ENCODE data around the gene APOBEC3B. TPM values are rescaled to one million over a fixed set of nuclear protein-coding genes. Genes with fewer than 3 reads are reported as not detected.

APOBEC3B gene
- polyA plus RNA-seq = 7.0 TPM

DNA sequence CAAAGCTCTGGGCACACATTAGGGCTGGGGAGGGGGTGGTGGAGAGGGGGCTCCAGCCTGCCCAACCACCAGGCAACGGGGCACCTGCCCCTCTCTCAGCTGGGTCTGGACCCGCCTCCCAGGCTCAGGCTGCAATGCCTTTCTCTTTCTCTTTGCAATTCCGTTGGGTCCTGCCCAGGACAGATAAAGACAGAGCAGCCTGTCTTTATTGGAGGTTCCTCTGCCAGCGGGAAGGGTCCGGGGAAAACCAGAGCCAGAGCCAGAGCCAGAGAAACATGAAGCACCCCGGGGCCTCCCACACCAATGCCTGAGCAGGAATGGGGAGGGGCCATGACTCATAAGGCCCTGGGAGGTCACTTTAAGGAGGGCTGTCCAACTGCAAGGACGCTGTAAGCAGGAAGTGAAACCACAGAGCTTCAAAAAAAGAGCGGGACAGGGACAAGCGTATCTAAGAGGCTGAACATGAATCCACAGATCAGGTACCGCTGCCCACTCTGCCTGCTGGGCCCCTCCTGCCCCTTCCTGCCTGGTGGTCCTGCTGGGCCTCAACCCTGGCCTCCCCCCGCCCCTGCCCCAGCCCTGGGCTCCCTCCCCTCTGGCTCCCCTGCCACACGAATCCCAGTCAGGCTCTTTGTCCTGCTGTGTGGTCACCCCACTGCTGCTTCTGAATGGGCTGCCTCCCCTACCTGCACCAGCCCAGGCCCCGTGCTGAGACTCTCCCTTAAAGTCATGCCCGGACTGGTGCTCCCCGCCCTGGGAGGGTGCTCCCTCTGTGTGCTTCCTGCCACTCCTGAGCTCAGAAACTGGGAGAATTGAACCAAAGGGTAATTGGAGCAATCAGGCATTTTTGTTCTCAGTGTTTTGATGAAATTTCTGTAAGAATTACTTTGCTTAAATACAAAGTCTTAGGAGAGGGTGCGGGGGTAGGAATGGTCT lies at the start of gene APOBEC3B:
Gene APOBEC3B, plus strand, starts transcription at position 356 of the 936 bp plus-strand sequence. Its CDS starts 107 bp downstream, at position 463.
- Mint-ChIP-seq H3K4me3 (peak within 1 kb of the TSS; percentile 83 to 97 (median 90)), H3K4me1 (peaks cover 10 to 29% (median 27%) of the 10 kb centered on the region in 3 donors)

DNA sequence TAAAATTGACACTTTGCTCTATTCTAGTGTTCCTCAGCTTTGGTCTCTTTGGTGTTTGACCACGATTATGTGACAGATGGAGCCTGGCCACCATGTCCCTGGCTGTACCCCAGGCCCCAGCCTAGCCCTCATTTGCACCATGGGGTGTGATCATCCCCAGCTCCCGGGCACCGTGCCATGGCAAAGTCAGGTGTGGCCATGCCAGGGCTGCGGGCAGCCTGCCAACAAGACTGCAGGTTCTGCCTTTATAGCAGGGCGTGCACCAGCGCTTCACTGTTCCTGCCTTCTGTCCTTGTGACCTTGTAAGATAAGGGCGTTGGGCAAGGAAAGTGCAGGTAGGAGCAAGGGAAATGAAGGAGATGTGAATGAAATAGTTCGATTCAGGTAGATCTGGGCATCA lies 47.1 kb upstream of the APOBEC3B start:
- Mint-ChIP-seq H3K27ac (no peak overlapping the region), H3K4me1 (no peaks in the 10 kb centered on the region), H3K9me3 (peaks cover 0 to 4% (median 2%) of the 10 kb centered on the region in 3 donors), H3K4me3 (peak overlapping the region in 1 of 4 donors; percentile 39), H3K36me3 (peaks cover 2% of the 10 kb centered on the region), H3K27me3 (peaks cover 11% of the 10 kb centered on the region)

More for the DNA sequence above, at the start of gene APOBEC3B:
- Mint-ChIP-seq H3K36me3 (no peaks in the 10 kb centered on the region), H3K27ac (peak within 1 kb of the TSS; percentile 31 to 95 (median 92)), H3K27me3 (peaks cover 3% of the 10 kb centered on the region), H3K9me3 (peaks cover 0 to 1% (median 0%) of the 10 kb centered on the region in 3 donors)

DNA sequence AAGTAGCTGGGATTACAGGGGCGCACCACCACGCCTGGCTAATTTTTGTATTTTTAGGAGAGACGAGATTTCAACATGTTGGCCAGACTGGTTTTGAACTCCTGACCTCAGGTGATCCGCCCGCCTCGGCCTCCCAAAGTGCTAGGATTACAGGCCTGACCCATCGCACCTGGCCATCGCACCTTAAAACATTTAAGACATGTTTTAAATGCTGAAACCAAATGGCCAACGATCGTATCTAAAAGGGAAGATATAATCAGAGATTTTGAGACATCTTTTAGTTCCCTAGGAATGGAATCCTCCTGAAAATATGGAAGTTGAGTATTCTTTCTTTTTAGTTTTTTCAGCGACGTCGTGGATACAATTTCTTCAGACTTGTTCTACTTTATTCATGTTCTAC lies 46.5 kb upstream of the APOBEC3B start:
- H3K27me3 Mint-ChIP-seq = peaks cover 11% of the 10 kb centered on the region
- H3K36me3 Mint-ChIP-seq = peaks cover 2% of the 10 kb centered on the region
- peaks cover 0 to 4% (median 2%) of the 10 kb centered on the region in 3 donors for H3K9me3 Mint-ChIP-seq
- no peak overlapping the region for H3K4me3 Mint-ChIP-seq
- H3K27ac Mint-ChIP-seq = no peak overlapping the region
- no peaks in the 10 kb centered on the region for H3K4me1 Mint-ChIP-seq

DNA sequence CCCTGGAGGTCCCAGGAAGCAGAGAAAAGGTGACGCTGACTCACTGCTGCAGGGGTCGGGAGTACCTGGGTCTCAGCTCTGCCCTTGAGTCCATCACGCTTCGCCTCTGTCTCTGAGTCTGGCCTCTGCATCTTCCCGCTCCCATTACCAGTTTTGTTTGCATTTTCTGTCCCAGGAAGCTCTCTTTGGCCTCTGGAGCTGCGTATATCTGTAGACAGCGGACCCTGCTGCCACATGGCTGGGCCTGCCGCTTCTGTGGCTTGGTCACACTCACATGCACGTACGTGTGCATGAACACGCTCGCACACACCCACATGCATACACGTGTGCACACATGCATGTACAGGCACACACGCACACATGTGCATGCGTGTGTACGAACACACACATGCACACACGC lies 45.6 kb upstream of the APOBEC3B start:
- peaks cover 11% of the 10 kb centered on the region for H3K27me3 Mint-ChIP-seq
- no peak overlapping the region for H3K4me3 Mint-ChIP-seq
- peaks cover 3 to 4% (median 4%) of the 10 kb centered on the region in 3 donors for H3K4me1 Mint-ChIP-seq
- H3K9me3 Mint-ChIP-seq = peaks cover 0 to 4% (median 2%) of the 10 kb centered on the region in 3 donors
- H3K36me3 Mint-ChIP-seq = peaks cover 2% of the 10 kb centered on the region
- H3K27ac Mint-ChIP-seq = no peak overlapping the region

DNA sequence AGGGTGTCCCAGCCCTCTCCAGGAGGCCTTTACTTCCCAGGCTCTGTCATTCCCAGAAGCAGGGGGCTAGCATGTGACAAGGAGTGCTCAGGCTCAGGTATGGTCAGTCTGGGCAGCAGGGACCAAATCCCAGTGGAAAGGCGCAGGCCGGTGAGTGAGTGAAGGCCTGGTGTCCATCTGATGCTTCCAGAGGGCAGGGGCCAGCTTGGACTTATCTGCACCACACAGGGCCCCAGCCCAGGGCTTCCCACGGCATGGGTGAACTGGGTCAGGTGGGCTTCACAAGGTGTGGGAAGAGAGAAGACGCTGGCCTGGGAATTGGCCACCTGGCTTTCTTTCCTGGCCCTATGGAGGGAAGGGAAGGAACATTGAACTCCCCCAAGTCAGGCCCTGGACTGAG lies 45.1 kb upstream of the APOBEC3B start:
- peaks cover 7 to 8% (median 8%) of the 10 kb centered on the region in 3 donors for H3K4me1 Mint-ChIP-seq
- H3K4me3 Mint-ChIP-seq = peak overlapping the region in 1 of 4 donors; percentile 1
- H3K27me3 Mint-ChIP-seq = peaks cover 13% of the 10 kb centered on the region
- peaks cover 0 to 4% (median 3%) of the 10 kb centered on the region in 3 donors for H3K9me3 Mint-ChIP-seq
- H3K36me3 Mint-ChIP-seq = peaks cover 2% of the 10 kb centered on the region
- no peak overlapping the region for H3K27ac Mint-ChIP-seq

DNA sequence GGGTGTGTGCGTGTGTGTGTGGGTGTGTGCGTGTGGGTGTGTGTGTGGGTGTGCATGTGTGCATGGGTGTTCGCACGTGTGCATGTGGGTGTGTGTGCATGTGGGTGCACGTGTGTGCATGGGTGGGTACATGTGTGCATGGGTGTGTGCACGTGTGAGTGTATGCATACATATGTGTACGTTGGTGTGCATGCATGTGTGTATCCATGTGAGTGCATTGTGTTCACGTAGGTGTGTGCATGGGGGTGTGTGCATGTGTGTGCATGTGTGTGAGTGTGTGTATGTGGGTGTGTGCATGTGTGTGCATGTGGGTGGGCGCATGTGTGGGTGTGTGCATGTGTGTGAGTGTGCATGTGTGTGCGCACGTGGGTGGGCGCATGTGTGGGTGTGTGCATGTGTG lies 44.6 kb upstream of the APOBEC3B start:
- Mint-ChIP-seq H3K27ac (no peak overlapping the region), H3K36me3 (peaks cover 2% of the 10 kb centered on the region), H3K4me3 (peak overlapping the region in 1 of 4 donors; percentile 70), H3K4me1 (peaks cover 7 to 9% (median 9%) of the 10 kb centered on the region in 3 donors), H3K27me3 (peaks cover 16% of the 10 kb centered on the region), H3K9me3 (peaks cover 0 to 3% (median 0%) of the 10 kb centered on the region in 3 donors)

DNA sequence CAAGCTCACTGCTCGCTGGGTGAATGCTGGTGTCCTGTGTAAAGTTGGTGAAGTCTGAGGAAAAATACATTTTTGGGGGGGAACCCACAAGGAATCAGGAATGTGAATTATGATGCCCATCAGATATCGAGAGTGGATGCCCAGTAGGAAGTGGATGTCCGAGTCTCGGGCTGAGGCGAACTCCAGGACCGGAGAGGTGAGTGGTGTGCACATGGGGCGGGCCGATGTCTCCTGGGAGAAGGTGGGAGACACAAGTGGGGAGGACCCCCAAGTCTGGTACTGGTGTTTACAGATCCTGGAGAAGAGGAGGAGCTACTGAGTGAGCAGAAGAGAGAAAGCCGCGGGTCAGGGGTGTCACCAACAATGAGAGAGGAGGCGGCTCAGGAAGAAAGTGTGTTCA lies 43.9 kb upstream of the APOBEC3B start:
- Mint-ChIP-seq H3K9me3 (peaks cover 0 to 3% (median 0%) of the 10 kb centered on the region in 3 donors), H3K4me1 (peaks cover 10 to 14% (median 14%) of the 10 kb centered on the region in 3 donors), H3K27me3 (peaks cover 14% of the 10 kb centered on the region), H3K4me3 (no peak overlapping the region), H3K36me3 (peaks cover 2% of the 10 kb centered on the region), H3K27ac (no peak overlapping the region)

DNA sequence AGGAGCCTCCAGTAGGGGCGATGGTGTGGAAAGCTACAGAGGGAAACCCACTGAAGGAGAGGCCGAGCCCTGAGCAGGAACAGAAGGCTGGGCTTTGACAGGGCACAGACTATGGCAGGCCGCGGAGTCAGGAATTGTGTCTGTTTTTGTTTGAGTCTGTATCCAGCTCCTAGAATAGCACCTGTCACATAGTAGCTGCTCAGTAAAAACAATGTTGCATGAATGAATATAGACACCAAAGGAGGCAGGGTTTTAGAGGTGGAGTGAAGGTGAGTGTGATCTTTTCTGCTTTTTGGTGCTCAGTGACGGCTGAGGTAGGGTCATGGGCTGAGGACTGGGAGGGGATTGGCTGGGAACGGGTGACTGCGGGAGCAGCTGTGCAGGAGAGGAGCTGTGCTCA lies 43.2 kb upstream of the APOBEC3B start:
- Mint-ChIP-seq H3K4me1 (peaks cover 15 to 20% (median 20%) of the 10 kb centered on the region in 3 donors), H3K36me3 (peaks cover 1% of the 10 kb centered on the region), H3K27ac (peak overlapping the region in 1 of 3 donors; percentile 92), H3K9me3 (peaks cover 0 to 2% (median 0%) of the 10 kb centered on the region in 3 donors), H3K27me3 (peaks cover 15% of the 10 kb centered on the region), H3K4me3 (peak overlapping the region in 1 of 4 donors; percentile 86)

DNA sequence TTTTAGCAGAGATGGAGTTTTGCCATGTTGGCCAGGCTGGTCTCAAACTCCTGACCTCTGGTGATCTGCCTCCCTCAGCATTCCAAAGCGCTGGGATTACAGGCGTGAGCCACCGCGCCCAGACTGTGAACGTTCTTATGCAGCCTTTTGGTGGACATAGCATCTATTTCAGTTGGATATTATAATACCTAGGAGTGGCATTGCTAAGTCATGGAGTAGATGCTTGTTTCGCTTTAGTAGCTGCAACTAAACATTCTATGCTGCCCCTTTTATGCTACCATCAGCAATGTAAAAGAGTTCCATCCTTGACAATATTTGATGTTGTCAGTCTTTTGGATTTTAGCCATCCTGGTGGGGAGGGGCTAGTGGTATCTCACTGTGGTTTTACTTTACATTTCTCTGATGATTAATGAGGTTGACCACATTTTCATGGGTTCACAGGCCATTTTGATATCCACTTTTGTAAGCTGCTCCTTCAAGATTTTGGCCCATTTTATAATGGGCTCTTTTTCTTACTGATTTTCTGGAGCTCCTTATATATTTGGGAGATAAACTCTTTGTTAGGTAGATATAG lies 41.2 kb upstream of the APOBEC3B start:
- Mint-ChIP-seq H3K27ac (no peak overlapping the region), H3K4me3 (no peak overlapping the region), H3K27me3 (peaks cover 12% of the 10 kb centered on the region), H3K9me3 (peaks cover 0 to 1% (median 0%) of the 10 kb centered on the region in 3 donors), H3K4me1 (peaks cover 17 to 20% (median 20%) of the 10 kb centered on the region in 3 donors), H3K36me3 (no peaks in the 10 kb centered on the region)

DNA sequence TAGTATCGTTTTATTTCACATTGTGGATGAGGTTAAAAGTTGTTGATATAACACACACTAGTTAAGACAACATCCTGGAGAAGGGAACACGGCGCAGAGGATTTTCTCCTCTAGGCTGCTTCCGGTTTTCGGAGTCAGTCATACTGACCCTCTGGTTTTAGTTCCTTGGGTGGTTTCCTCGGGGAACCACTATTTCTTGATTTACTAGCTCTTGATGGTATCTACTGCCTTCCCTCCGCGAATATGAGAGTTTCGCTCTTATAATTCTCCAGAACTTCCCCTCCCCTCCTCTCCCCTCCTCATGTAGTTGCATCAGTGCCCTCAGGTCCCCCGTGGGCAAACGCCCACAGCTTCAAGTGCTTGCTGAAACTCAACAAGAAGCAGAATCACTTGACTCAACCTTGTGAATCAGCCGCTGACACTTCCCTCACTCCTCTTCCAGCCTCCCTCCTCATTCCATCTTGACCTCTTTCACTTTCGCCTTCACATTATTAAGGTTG lies 40.6 kb upstream of the APOBEC3B start:
- Mint-ChIP-seq H3K36me3 (no peaks in the 10 kb centered on the region), H3K9me3 (peaks cover 0 to 1% (median 0%) of the 10 kb centered on the region in 3 donors), H3K4me3 (peak overlapping the region; percentile 22 to 95 (median 86)), H3K27ac (no peak overlapping the region), H3K4me1 (peaks cover 17 to 20% (median 20%) of the 10 kb centered on the region in 3 donors), H3K27me3 (peaks cover 14% of the 10 kb centered on the region)

DNA sequence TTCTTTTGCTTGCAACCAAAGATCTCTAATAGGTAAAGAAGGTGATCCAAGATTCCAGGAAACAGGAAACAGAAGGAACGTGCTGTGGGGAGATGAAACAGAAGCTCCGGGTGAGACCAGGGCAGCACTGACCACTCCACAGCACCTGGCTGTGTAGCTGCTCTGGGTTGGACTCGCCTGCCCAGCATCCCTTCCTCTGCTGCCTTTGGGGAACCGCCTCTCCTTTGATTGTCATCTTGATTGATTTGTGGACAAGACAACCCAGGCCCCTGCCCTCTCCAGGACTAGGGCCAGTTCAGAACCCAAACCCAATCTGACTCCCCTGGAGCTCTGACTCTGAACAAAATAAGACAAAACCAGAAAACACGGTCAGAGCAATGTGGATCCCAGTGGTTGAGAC lies 39.4 kb upstream of the APOBEC3B start:
- Mint-ChIP-seq H3K27me3 (peaks cover 21% of the 10 kb centered on the region), H3K36me3 (no peaks in the 10 kb centered on the region), H3K4me1 (peaks cover 21 to 24% (median 24%) of the 10 kb centered on the region in 3 donors), H3K4me3 (peak overlapping the region in 3 of 4 donors; percentile 71 to 80 (median 77)), H3K27ac (no peak overlapping the region), H3K9me3 (peaks cover 0 to 1% (median 0%) of the 10 kb centered on the region in 3 donors)

DNA sequence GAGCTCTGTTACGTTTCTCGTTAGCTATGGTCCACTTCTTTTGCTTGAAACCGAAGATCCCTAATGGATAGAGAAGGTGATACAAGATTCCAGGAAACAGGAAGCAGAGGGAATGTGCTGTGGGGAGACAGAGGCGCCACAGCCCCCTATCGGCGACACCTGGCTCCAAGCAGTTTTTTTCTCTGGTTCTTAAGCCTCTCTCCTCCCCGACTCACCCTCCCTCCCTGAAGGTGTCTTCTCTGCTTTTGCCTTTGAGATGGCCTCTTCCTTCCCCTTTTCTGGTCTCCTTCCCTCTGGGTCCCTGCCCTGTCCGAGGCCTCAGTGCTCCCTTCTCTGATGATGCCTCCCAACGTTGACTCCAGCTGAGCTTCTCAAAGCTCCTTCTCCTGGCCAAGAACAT lies 38.9 kb upstream of the APOBEC3B start:
- peak overlapping the region in 2 of 4 donors; percentile 71 to 80 for H3K4me3 Mint-ChIP-seq
- peaks cover 0 to 1% (median 0%) of the 10 kb centered on the region in 3 donors for H3K9me3 Mint-ChIP-seq
- H3K4me1 Mint-ChIP-seq = peaks cover 21 to 24% (median 24%) of the 10 kb centered on the region in 3 donors
- no peaks in the 10 kb centered on the region for H3K36me3 Mint-ChIP-seq
- H3K27ac Mint-ChIP-seq = no peak overlapping the region
- peaks cover 21% of the 10 kb centered on the region for H3K27me3 Mint-ChIP-seq

DNA sequence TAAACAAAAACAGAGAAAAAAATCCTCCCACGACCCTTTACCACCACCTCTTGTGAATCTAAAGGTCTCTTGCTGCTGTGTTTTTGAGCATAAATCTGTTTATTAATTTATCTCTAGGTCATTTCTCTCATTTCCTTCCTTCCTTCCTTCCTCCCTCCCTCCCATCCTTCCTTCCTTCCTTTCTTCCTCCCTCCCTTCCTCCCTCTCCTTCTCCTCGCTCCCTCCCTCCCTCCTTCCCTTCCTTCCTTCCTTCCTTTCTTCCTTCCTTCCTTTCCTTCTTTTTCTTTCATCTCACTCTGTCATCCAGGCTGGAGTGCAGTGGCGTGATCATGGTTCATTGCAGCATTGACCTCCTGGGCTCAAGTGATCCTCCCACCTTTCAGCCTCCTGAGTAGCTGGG lies 38.3 kb upstream of the APOBEC3B start:
- Mint-ChIP-seq H3K9me3 (peaks cover 0 to 1% (median 0%) of the 10 kb centered on the region in 3 donors), H3K36me3 (no peaks in the 10 kb centered on the region), H3K4me1 (peaks cover 21 to 24% (median 24%) of the 10 kb centered on the region in 3 donors), H3K27me3 (peaks cover 24% of the 10 kb centered on the region), H3K4me3 (peak overlapping the region in 1 of 4 donors; percentile 47), H3K27ac (no peak overlapping the region)

DNA sequence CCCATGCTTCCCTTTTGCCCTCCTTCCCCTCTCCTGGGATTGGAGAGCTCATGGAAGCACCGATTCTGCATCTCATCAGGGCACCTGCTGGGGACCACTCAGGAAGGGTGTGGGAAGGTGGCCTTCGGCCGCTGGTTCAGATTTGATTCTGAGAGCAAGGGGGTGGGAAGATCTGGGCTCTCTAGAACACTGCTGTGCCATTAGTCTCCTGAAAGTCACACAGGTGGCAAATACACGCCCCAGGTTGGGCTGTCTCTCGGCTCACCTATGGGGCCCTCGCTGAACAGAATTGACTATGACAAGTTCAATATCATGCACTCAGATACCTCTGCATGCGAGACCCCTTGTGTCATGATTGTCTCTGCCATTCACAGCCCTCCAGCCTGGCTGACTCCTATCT lies 37.5 kb upstream of the APOBEC3B start:
- peaks cover 21 to 24% (median 24%) of the 10 kb centered on the region in 3 donors for H3K4me1 Mint-ChIP-seq
- H3K36me3 Mint-ChIP-seq = no peaks in the 10 kb centered on the region
- peaks cover 0 to 1% (median 0%) of the 10 kb centered on the region in 3 donors for H3K9me3 Mint-ChIP-seq
- no peak overlapping the region for H3K4me3 Mint-ChIP-seq
- H3K27me3 Mint-ChIP-seq = peaks cover 26% of the 10 kb centered on the region
- no peak overlapping the region for H3K27ac Mint-ChIP-seq

All from IgD-negative memory B cell (primary cell).